HepG2 (cell line): ENCODE measurements around the gene ADAM8. TPM values are rescaled to one million over a fixed set of nuclear protein-coding genes. Genes with fewer than 3 reads are reported as not detected.
A peak's percentile ranks its signal among the peaks of the same experiment; 100 is the strongest.

ENCODE experiments used
- ATAC-seq: fragments of 200-7000 bp; cut with Tn5 transposase; 3 replicates; pipeline ENCODE4 v1.9.1; 2020; ENCODE audit warnings: mild to moderate bottlenecking, moderate library complexity
- BruUV-seq: library from RNA; stranded (reverse); fragments of 400-500 nt; replicated peaks from 2 replicates; lab custom pipeline; 2021; lab: Mats Ljungman, UMichigan
- CTCF ChIA-PET: fragments of 300-600 bp; formaldehyde crosslinking; extraction: SDS; loops from one replicate; lab custom pipeline; 2021; ENCODE audit warnings: low total read pairs, inconsistent platforms, low intra/inter-chr PET ratio; lab: Yijun Ruan, JAX
- POLR2A ChIA-PET: fragments of 350-600 bp; sonication (Branson Sonifier 250); formaldehyde crosslinking; loops from one replicate; lab custom pipeline; 2020; ENCODE audit warnings: antibody characterized with exemption, inconsistent platforms; lab: Yijun Ruan, JAX
- DNase-seq: peaks from one replicate; pipeline ENCODE4 v3.0.0-alpha.2; 2015; ENCODE audit warnings: low spot score
- FAIRE-seq: peaks from 3 replicates; lab custom pipeline; 2011; peaks lifted over from hg19 to GRCh38; lab: Jason Lieb, UNC
- H2AFZ ChIP-seq: one replicate; pipeline ENCODE4 v1.6.1; 2011; ENCODE audit warnings: low read length, inconsistent platforms
- H3K27ac ChIP-seq: fragments of 300-600 bp; 3 replicates; pipeline ENCODE4 v1.8.0; 2011; ENCODE audit warnings: mixed run types, mild to moderate bottlenecking, mixed read lengths, low read length, inconsistent platforms; ENCODE audit not compliant: insufficient read depth; ENCODE audit errors: extremely low read length
- H3K27me3 ChIP-seq, 2 experiments: fragments of 200-600 bp in 1 of 2; 2 replicates in 1 of 2; 3 replicates in 1 of 2; pipeline versions ENCODE4 v1.6.0 to v1.8.0; 2011; ENCODE audit warnings: low read length in 2 of 2, mild to moderate bottlenecking in 2 of 2, moderate library complexity in 2 of 2, inconsistent platforms in 1 of 2; ENCODE audit not compliant: insufficient read depth in 2 of 2, control insufficient read depth in 1 of 2
- H3K36me3 ChIP-seq, 2 experiments: fragments of 200-600 bp in 1 of 2; replicated peaks in 1 of 2; 2 replicates in 1 of 2; 3 replicates in 1 of 2; pipeline versions ENCODE4 v1.5.1 to v1.8.0; 2011; ENCODE audit warnings: low read length in 2 of 2, inconsistent platforms in 1 of 2; ENCODE audit not compliant: insufficient read depth in 2 of 2, control insufficient read depth in 1 of 2
- H3K4me1 ChIP-seq: 2 replicates; pipeline ENCODE4 v1.5.1; 2012; ENCODE audit warnings: low read length, inconsistent platforms; ENCODE audit not compliant: insufficient read depth
- H3K4me2 ChIP-seq: 2 replicates; pipeline ENCODE4 v1.6.0; 2011; ENCODE audit warnings: low read depth, low read length, inconsistent platforms
- H3K4me3 ChIP-seq, 3 experiments: fragments of 200-600 bp in 1 of 3; sonication (generic), shearing (Covaris generic) in 1 of 3; replicated peaks in 1 of 3; 2 replicates each; pipeline ENCODE4 v1.5.1; 2011 to 2016; ENCODE audit warnings: low read length in 3 of 3, inconsistent platforms in 2 of 3, low read depth in 2 of 3, mild to moderate bottlenecking in 2 of 3, control low read depth in 1 of 3, mixed read lengths in 1 of 3; ENCODE audit not compliant: insufficient read depth in 1 of 3
- H3K79me2 ChIP-seq: one replicate; pipeline ENCODE4 v1.6.1; 2011; ENCODE audit warnings: low read length, inconsistent platforms; ENCODE audit not compliant: insufficient read depth
- H3K9ac ChIP-seq: 2 replicates; pipeline ENCODE4 v1.6.0; 2011; ENCODE audit warnings: mild to moderate bottlenecking, low read depth, low read length, inconsistent platforms; ENCODE audit not compliant: insufficient read depth
- H3K9me3 ChIP-seq: 2 replicates; pipeline ENCODE4 v1.5.1; 2012; ENCODE audit warnings: mild to moderate bottlenecking, low read length
- H4K20me1 ChIP-seq: 2 replicates; pipeline ENCODE4 v1.6.0; 2011; ENCODE audit warnings: inconsistent platforms, mild to moderate bottlenecking, low read length, moderate library complexity; ENCODE audit not compliant: insufficient read depth
- EZH2 ChIP-seq: conservative IDR thresholded peaks from 2 replicates; pipeline ENCODE4 v1.6.1; 2012; ENCODE audit warnings: mild to moderate bottlenecking, low read depth, low read length, moderate library complexity
- FOXM1 ChIP-seq: sonication (generic); formaldehyde crosslinking; IDR thresholded peaks from 2 replicates; pipeline ENCODE4 v1.5.0; 2020; ENCODE audit warnings: missing genetic modification reagents
- JUN ChIP-seq: sonication (generic); formaldehyde crosslinking; IDR thresholded peaks from 2 replicates; pipeline ENCODE4 v1.4.0; 2020; ENCODE audit warnings: mild to moderate bottlenecking, missing genetic modification reagents
- RFXANK ChIP-seq: IDR thresholded peaks from 2 replicates; pipeline ENCODE4 v1.6.1; 2016
- ZFX ChIP-seq: sonication (generic); formaldehyde crosslinking; IDR thresholded peaks from 2 replicates; pipeline ENCODE4 v1.4.0; 2020; ENCODE audit warnings: mild to moderate bottlenecking, low read depth, missing genetic modification reagents, moderate library complexity
- ZNF331 ChIP-seq: sonication (generic); formaldehyde crosslinking; IDR thresholded peaks from 2 replicates; pipeline ENCODE4 v1.4.0; 2020; ENCODE audit warnings: missing genetic modification reagents
- ZNF766 ChIP-seq: sonication (generic); formaldehyde crosslinking; IDR thresholded peaks from 2 replicates; pipeline ENCODE4 v1.5.0; 2020; ENCODE audit warnings: missing genetic modification reagents, borderline replicate concordance
- WGBS: methylation state at CpG from one replicate; pipeline ENCODE4 v1.1.6; 2017; ENCODE audit warnings: low lambda C conversion rate; 5-methylcytosine and 5-hydroxymethylcytosine counted together
- in situ Hi-C: cut with HindIII; loops from 2 replicates; pipeline ENCODE4 v1.10.0; 2017; ENCODE audit warnings: low pct_unique_long_range_greater_than_20kb; ENCODE audit not compliant: extremely low pct_ligation_motif_present
- intact Hi-C: fragments of 100-400 bp; cut with micrococcal nuclease; formaldehyde crosslinking; loops from one replicate; pipeline ENCODE4 v1.10.0; 2022; ENCODE audit not compliant: unreplicated experiment
- polyA plus RNA-seq, 8 experiments: library from polyadenylated mRNA; depleted of rRNA in 3 of 8; stranded (reverse) in 7 of 8; unstranded in 1 of 8; fragments of >200 nt; fragmentation: Illumina TruSeq in 4 of 8; extraction: Trizol in 4 of 8; gene quantifications; 2 replicates each; pipeline versions ENCODE4 v1.2.1 to v1.2.3, GENCODE V29; 2011 to 2016; ENCODE audit warnings: low read depth in 4 of 8, missing spikeins in 1 of 8, mixed read lengths in 1 of 8; ENCODE audit not compliant: insufficient read depth in 1 of 8
- total RNA-seq, 5 experiments: library from RNA; depleted of rRNA; stranded (reverse); fragments of >200 nt; fragmentation: Illumina TruSeq; extraction: Trizol; gene quantifications; 2 replicates each; pipeline ENCODE4 v1.2.3, GENCODE V29; 2016; ENCODE audit warnings: low read depth in 1 of 5
- TF ChIP-seq, protein P1 (sequence below): sonication (generic); formaldehyde crosslinking; IDR thresholded peaks from 2 replicates; pipeline ENCODE4 v1.5.1; 2020; ENCODE audit warnings: mild to moderate bottlenecking, missing genetic modification reagents, moderate library complexity

The ADAM8 gene
- total and polyA plus RNA-seq, 2 of the 13 experiments (the other 11 are each of a cell fraction or from before 2014, with no cell fraction given), result 0.24 to 0.93 TPM

- ChIA-PET POLR2A (interaction anchor here (4.5 kb wide), 1 partner anchor 21 kb away, joined by 31 read pairs; the partner anchor contains the start of gene PRAP1), CTCF (no interaction called here)
- DNase-seq (no peak), FAIRE-seq (no peak), ATAC-seq (no peak)
- BruUV-seq, result no TSS peak
- no peaks in the 10 kb centered on the region for H4K20me1 ChIP-seq
- WGBS, result 53% methylated on average over 8 of the region's 9 CpGs
- peak overlapping the region; percentile 83 for H3K4me2 ChIP-seq
- no peaks in the 10 kb centered on the region for H3K36me3 ChIP-seq
- H3K4me3 ChIP-seq, result peak overlapping the region; percentile 55 to 74 (median 61); a peak in 5 of 6 replicates
- no peaks in the 10 kb centered on the region for H3K79me2 ChIP-seq
- intact Hi-C loops, result loop anchor here (10.0 kb wide), 1 partner anchor 49 kb away; the partner anchor contains the start of genes ECHS1 and PAOX
- H3K27ac ChIP-seq, result no peak overlapping the region
- peaks cover 29% of the 10 kb centered on the region for H3K4me1 ChIP-seq
- TF ChIP-seq FOXM1 (CRISPR knock-in tag) (no peak), ZNF766 (CRISPR knock-in tag) (no peak), EZH2 (peak; percentile 11; the same call in 1 of the 2 replicates), RFXANK (CRISPR knock-in tag) (no peak), ZFX (CRISPR knock-in tag) (peak; percentile 3; the same call in 1 of the 2 replicates), ZNF331 (CRISPR knock-in tag) (no peak), JUN (CRISPR knock-in tag) (no peak)
- TF ChIP-seq, protein P1, sequence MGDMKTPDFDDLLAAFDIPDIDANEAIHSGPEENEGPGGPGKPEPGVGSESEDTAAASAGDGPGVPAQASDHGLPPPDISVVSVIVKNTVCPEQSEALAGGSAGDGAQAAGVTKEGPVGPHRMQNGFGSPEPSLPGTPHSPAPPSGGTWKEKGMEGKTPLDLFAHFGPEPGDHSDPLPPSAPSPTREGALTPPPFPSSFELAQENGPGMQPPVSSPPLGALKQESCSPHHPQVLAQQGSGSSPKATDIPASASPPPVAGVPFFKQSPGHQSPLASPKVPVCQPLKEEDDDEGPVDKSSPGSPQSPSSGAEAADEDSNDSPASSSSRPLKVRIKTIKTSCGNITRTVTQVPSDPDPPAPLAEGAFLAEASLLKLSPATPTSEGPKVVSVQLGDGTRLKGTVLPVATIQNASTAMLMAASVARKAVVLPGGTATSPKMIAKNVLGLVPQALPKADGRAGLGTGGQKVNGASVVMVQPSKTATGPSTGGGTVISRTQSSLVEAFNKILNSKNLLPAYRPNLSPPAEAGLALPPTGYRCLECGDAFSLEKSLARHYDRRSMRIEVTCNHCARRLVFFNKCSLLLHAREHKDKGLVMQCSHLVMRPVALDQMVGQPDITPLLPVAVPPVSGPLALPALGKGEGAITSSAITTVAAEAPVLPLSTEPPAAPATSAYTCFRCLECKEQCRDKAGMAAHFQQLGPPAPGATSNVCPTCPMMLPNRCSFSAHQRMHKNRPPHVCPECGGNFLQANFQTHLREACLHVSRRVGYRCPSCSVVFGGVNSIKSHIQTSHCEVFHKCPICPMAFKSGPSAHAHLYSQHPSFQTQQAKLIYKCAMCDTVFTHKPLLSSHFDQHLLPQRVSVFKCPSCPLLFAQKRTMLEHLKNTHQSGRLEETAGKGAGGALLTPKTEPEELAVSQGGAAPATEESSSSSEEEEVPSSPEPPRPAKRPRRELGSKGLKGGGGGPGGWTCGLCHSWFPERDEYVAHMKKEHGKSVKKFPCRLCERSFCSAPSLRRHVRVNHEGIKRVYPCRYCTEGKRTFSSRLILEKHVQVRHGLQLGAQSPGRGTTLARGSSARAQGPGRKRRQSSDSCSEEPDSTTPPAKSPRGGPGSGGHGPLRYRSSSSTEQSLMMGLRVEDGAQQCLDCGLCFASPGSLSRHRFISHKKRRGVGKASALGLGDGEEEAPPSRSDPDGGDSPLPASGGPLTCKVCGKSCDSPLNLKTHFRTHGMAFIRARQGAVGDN (CRISPR knock-in tag), result 0 out of 2 replicates have a peak, but pooled peaks have one; percentile 4
- H3K9ac ChIP-seq, result peak overlapping the region; percentile 34; the same call in 1 of the 2 replicates
- peaks cover 5 to 52% of the 10 kb centered on the region in 2 experiments for H3K27me3 ChIP-seq
- in situ Hi-C loops, result no loop called here
- no peaks in the 10 kb centered on the region for H3K9me3 ChIP-seq
- no peak overlapping the region for H2AFZ ChIP-seq
Observed at GRCh38 chr10:133326223-133326551, 49.5 kb upstream of the ADAM8 start.
